Measurements from ENCODE around the gene CYTH1.

Gene CYTH1

DNA sequence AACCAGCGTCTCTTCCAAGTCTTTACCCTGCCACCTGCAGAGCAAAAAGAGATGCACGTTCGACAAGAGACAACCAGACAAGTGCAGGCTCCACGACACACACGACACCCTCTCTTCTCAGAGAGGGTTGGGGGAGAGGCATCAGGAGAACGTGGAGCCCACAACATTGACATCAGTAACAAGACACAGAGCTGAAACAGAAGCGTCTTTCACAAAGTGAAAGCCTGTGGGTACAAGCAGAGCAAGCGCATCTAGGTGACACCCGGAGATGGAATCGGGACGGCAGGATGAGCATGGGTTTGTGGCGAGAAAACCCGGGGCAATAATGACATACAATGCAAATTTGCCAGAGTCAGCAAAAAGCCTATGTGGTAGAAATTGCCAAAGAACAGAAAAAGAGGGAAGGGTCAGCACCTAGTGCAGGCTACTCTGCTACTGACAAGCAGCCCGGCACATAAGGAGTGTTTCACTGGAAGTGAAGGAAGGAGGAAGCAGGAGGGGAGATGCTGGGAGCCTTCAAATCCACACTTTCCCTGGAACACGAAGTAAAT lies 89.5 kb downstream of the CYTH1 start:
- no peak for TF ChIP-seq OVOL3 (tag by site-specific recombination; IDR thresholded peaks at IDR 0.05)
- TF ChIP-seq ZNF302 (tag by site-specific recombination; IDR thresholded peaks at IDR 0.05; ENCODE audit: low read depth): no peak
- TF ChIP-seq ZNF214 (tag by site-specific recombination; IDR thresholded peaks at IDR 0.05; ENCODE audit: borderline replicate concordance): no peak
- no peak for TF ChIP-seq ZNF624 (tag by site-specific recombination; IDR thresholded peaks at IDR 0.05)
- no peak for TF ChIP-seq ZNF341 (tag by site-specific recombination; IDR thresholded peaks at IDR 0.05; ENCODE audit: low read depth)
- no peak for TF ChIP-seq KLF10 (tag by site-specific recombination; IDR thresholded peaks at IDR 0.05)
- CTCF ChIA-PET: interaction anchor here (1.2 to 1.7 kb wide), 2 partner anchors 16 to 195 kb away, joined by 4 read pairs; no protein-coding TSS in a partner anchor
- Histone ChIP-seq H3K9me3 (ENCODE audit: control insufficient read depth, insufficient read depth, low read depth, low read length) (no peaks in the 10 kb centered on the region), H3K36me3 (ENCODE audit: control insufficient read depth in 2 of 2, insufficient read depth in 1 of 2, low read length in 2 of 2) (peaks cover 29 to 81% of the 10 kb centered on the region in 2 experiments), H3K27ac (ENCODE audit: extremely low read depth, low read depth, low read length) (no peak overlapping the region), H3K4me1 (ENCODE audit: control insufficient read depth, insufficient read depth, low read length) (no peaks in the 10 kb centered on the region), H3K4me3 (ENCODE audit: low read depth, low read length) (no peak overlapping the region)
- POLR2A ChIA-PET: no interaction called here

DNA sequence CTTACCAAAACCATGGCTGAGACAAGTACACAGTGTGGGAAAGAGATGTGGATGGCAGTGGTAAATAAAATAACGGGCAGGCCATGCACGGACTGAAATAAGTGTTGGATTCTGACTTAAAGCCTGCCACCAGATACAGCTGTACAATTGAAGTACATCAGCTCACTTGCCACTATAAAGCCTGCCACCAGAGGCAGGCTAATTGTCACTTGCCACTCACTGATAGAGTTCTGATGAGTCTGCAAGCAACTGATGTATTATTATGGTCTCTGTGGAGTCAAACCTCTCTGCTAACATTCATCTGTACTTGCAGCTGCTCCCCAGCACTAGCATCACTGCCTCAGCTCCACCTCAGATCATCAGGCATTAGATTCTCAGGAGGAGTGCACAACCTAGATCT lies 93.0 kb downstream of the CYTH1 start:
- CTCF ChIA-PET: interaction anchor here (3.4 kb wide), 1 partner anchor 19 kb away, joined by 13 read pairs; no protein-coding TSS in a partner anchor

GRCh38 chr17:78687944-78688343 lies 94.1 kb downstream of the CYTH1 start:
- Histone ChIP-seq H3K4me1 (ENCODE audit: control insufficient read depth, insufficient read depth, low read length) (no peaks in the 10 kb centered on the region), H3K36me3 (ENCODE audit: control insufficient read depth in 2 of 2, insufficient read depth in 1 of 2, low read length in 2 of 2) (peaks cover 14 to 52% of the 10 kb centered on the region in 2 experiments), H3K27ac (ENCODE audit: extremely low read depth, low read depth, low read length) (no peak overlapping the region), H3K9me3 (ENCODE audit: control insufficient read depth, insufficient read depth, low read depth, low read length) (no peaks in the 10 kb centered on the region), H3K4me3 (ENCODE audit: low read depth, low read length) (no peak overlapping the region)
- ChIA-PET POLR2A (no interaction called here), CTCF (interaction anchor here (3.4 kb wide), 1 partner anchor 20 kb away, joined by 13 read pairs; no protein-coding TSS in a partner anchor)
- TF ChIP-seq ZNF155 (tag by site-specific recombination; IDR thresholded peaks at IDR 0.05) (no peak), ZBTB17 (tag by site-specific recombination; IDR thresholded peaks at IDR 0.05) (no peak), ZNF366 (tag by site-specific recombination; conservative IDR thresholded peaks at IDR 0.05) (no peak), ZNF140 (tag by site-specific recombination; IDR thresholded peaks at IDR 0.05) (no peak), ZNF416 (tag by site-specific recombination; IDR thresholded peaks at IDR 0.05) (no peak), ZNF830 (tag by site-specific recombination; IDR thresholded peaks at IDR 0.05; ENCODE audit: low read depth) (no peak)
- TF ChIP-seq, protein P1, sequence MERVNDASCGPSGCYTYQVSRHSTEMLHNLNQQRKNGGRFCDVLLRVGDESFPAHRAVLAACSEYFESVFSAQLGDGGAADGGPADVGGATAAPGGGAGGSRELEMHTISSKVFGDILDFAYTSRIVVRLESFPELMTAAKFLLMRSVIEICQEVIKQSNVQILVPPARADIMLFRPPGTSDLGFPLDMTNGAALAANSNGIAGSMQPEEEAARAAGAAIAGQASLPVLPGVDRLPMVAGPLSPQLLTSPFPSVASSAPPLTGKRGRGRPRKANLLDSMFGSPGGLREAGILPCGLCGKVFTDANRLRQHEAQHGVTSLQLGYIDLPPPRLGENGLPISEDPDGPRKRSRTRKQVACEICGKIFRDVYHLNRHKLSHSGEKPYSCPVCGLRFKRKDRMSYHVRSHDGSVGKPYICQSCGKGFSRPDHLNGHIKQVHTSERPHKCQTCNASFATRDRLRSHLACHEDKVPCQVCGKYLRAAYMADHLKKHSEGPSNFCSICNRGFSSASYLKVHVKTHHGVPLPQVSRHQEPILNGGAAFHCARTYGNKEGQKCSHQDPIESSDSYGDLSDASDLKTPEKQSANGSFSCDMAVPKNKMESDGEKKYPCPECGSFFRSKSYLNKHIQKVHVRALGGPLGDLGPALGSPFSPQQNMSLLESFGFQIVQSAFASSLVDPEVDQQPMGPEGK (tag by site-specific recombination; IDR thresholded peaks at IDR 0.05): no peak

More for the DNA sequence above, 93.0 kb downstream of the CYTH1 start:
- Histone ChIP-seq H3K4me3 (ENCODE audit: low read depth, low read length) (no peak overlapping the region), H3K4me1 (ENCODE audit: control insufficient read depth, insufficient read depth, low read length) (no peaks in the 10 kb centered on the region), H3K27ac (ENCODE audit: extremely low read depth, low read depth, low read length) (no peak overlapping the region), H3K9me3 (ENCODE audit: control insufficient read depth, insufficient read depth, low read depth, low read length) (no peaks in the 10 kb centered on the region), H3K36me3 (ENCODE audit: control insufficient read depth in 2 of 2, insufficient read depth in 1 of 2, low read length in 2 of 2) (peaks cover 18 to 56% of the 10 kb centered on the region in 2 experiments)
- TF ChIP-seq ZNF23 (tag by site-specific recombination; IDR thresholded peaks at IDR 0.05; ENCODE audit: borderline replicate concordance) (no peak), ZNF596 (tag by site-specific recombination; IDR thresholded peaks at IDR 0.05) (no peak), ZFP41 (tag by site-specific recombination; IDR thresholded peaks at IDR 0.05; ENCODE audit: borderline replicate concordance) (no peak), ZNF610 (tag by site-specific recombination; IDR thresholded peaks at IDR 0.05; ENCODE audit: borderline replicate concordance) (no peak), ZNF184 (tag by site-specific recombination; IDR thresholded peaks at IDR 0.05) (no peak), RBAK (tag by site-specific recombination; IDR thresholded peaks at IDR 0.05) (no peak), ZNF677 (tag by site-specific recombination; IDR thresholded peaks at IDR 0.05) (no peak), PRDM1 (tag by site-specific recombination; IDR thresholded peaks at IDR 0.05) (no peak), ZNF707 (tag by site-specific recombination; IDR thresholded peaks at IDR 0.05) (no peak)
- POLR2A ChIA-PET: no interaction called here

Measured in HEK293 (cell line).